GM19324 (cell line): ENCODE results near the gene P4HB.
"Not testable (repeated sequence)": the region's sequence is repeated elsewhere in the genome, so short reads cannot be mapped to it uniquely, and the experiment has no call there.

Experiments used
- ATAC-seq: cut with Tn5 transposase; IDR thresholded peaks from one replicate; pipeline ENCODE4 v1.9.1; 2021; ENCODE audit warnings: mild to moderate bottlenecking, moderate library complexity; ENCODE audit not compliant: unreplicated experiment, low FRiP score

The P4HB gene

DNA sequence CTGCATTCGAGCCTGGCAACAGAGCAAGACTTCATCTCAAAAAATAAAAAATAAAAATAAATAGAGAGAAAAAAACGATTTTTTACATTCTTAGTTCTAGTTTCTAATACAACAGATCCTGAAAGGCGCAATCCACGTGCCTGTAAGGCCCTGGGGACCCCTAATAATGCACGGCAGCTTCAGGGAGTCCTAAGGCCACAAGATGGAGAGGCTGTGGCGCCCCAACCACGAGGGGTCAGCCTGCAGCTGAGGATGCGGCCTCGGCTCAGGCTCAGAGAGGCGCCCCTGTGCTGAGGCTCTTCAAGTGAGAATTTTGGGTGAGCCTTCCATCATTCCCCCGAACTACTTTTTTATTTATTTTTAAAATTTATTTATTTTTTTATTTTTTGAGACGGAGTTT, 10.9 kb downstream of the P4HB start:
- ATAC-seq = no peak

DNA sequence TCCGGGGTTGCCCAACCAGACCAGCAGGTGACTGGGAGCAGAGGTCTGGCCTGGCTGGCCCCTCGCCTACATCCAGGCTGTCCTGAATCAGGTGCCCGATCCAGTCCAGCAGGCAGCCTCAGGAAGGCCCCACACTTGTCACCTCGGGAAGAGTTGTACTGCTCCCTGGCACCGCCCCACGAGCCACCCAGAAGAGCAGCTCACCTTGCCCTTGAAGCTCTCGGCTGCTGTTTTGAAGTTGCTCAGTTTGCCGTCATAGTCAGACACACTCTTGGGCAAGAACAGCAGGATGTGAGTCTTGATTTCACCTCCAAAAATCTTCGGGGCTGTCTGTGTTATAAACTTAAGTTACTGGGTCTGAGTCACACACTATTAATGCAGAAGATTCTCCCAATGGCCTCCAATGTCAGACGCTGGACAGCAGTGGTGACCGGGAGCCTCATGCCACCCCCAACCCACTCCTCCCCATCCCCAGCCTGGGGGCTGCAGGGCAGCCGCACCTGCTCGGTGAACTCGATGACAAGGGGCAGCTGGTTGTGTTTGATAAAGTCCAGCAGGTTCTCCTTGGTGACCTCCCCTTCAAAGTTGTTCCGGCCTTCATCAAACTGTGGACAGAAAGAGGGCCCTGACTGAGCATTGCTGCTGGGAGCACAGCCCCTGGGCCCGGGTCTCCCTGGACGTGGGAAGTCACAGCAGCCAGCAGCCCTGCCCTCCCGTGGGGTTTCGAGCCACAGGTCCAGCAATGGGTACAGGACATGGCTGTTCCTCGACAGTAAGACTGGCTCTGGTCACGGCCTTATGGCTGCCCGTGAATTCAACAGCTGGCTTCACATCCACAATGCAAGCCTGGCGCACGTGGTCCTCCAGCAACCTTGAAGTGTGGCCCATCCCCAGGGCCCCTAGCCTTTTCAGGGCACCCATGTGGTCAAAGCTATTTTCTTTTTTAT, 13.3 kb downstream of the P4HB start:
- no peak for ATAC-seq

- ATAC-seq = no peak
These were observed 14.2 kb downstream of the P4HB start for GRCh38 chr17:81845881-81846742.

GRCh38 chr17:81845361-81845760, 15.0 kb downstream of the P4HB start:
- no peak for ATAC-seq

GRCh38 chr17:81844887-81845286, 15.4 kb downstream of the P4HB start:
- ATAC-seq = no peak

- ATAC-seq = no peak
These were observed 15.9 kb downstream of the P4HB start for GRCh38 chr17:81844327-81844851.

DNA sequence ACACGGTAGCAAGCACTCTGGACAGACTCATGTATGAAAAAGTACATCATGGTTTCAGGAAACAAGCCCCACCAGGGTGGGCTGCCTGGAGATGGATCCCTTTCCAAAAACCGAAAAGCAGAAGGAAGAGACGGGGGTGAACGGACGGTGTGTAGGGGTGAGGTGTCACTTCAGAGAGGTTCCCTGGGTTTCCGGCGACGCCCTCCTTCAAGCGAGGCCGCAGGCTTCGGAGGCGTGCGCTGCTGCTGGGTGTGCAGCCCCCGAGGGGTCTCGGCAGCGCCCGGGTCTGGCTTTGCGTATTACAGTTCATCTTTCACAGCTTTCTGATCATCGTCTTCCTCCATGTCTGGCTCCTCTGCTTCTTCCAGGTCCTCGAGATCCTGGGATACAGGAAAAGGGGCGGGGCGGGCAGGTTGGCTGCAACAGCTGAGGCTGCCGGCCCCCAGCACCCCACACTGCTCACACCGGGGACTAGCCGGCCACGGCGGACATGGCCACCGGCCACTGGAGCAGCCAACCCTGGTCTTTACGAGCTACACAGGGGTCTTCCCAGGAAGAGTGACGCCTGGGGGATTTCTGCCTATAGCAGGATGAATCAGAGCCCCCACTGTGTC, 16.5 kb downstream of the P4HB start:
- no peak for ATAC-seq

- no peak for ATAC-seq
These were observed 17.4 kb downstream of the P4HB start for GRCh38 chr17:81842725-81843504.

GRCh38 chr17:81842378-81842724, 18.0 kb downstream of the P4HB start:
- no peak for ATAC-seq

GRCh38 chr17:81841866-81842265, 18.5 kb downstream of the P4HB start:
- ATAC-seq = no peak

DNA sequence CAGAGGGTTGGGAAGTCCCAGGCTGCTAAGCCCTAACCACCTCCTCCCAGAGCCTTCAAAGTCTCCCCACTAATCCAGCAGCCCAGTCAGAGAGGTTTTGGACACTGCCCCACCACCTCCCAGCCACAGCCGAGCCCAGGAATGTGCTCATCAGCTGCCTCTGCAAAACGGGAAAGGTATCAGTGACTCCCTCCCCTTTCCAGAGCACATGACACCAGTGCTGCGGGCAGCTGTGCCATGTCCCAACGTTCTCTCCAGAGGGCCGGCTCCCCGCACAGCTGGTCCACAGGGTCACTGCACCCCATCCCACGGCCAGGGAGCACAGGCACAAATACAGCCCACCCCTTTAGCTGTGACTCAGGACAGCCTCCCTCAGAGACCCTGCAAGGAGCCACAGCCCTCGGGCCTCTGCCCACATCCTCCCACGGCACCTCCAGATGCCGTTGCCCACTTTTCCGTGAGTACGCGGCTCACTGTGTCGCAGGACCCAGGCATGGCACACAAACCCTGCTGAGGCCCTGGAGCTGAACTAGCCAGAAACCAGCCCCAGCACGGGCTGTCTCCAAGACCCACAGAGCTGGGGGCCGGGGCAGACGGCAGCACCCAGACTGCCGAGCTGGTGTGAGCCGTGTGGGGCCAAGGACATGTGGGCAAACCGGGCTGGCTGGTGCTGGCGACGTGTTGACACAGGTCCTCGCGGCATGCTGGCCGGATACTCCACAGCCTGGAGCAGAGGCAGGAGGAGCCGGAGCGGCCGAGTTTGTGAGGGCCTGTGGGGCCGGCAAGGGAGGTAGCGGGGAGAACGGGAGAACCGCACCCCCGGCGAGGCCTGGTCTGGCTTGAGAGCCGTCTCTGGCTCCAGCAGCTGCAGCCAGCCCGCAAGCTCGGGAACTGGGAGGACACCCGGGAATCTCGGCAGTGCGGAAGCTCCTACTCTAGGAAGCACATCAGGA, 19.2 kb downstream of the P4HB start:
- no peak for ATAC-seq

- ATAC-seq = not testable (repeated sequence)
These were observed 20.3 kb downstream of the P4HB start for GRCh38 chr17:81840059-81840458.

GRCh38 chr17:81839301-81839700, 21.0 kb downstream of the P4HB start:
- ATAC-seq = no peak

DNA sequence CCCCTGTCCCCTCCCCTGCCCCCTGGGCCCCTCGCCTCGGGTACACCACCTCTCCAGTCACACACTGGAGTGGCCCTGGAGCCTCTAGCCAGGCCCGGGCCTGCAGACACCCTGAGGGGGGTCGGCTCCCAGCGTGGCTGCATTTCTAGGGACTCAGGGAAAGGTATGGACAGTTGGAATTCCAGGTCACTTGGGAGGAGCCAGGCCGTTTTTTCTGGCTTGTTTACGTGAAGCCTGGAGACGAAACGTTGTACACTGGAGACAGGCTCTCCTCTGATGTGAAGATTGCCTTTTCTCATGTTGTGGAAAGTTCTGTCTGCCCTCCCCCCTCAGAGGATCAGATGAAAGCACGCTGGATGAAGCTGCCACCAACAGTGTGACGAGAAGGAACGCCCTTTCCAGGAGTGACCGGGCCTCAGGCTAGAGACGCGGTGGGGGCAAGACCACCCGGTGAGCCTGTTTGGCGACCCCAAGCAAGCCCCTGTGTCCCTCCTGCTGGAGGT, 21.5 kb downstream of the P4HB start:
- no peak for ATAC-seq

DNA sequence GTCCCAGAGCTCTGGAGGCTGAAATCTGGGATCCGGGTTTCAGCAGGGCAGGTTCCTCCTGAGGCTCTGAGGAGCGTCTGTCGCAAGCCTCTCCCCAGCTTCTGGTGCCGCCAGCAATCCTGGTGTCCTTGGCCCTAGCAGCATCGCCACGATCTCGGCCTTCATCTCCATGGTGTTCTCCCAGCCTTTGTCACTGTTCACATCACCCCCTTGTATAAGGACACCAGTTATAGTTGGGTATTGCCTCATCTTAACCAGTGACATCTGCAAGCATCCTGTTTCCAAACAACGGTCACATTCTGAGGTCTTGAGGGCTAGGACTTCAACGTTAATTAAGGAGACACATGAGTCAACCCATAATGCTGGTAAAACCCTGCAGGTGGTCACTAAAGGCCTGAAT, 22.7 kb downstream of the P4HB start:
- ATAC-seq = no peak

DNA sequence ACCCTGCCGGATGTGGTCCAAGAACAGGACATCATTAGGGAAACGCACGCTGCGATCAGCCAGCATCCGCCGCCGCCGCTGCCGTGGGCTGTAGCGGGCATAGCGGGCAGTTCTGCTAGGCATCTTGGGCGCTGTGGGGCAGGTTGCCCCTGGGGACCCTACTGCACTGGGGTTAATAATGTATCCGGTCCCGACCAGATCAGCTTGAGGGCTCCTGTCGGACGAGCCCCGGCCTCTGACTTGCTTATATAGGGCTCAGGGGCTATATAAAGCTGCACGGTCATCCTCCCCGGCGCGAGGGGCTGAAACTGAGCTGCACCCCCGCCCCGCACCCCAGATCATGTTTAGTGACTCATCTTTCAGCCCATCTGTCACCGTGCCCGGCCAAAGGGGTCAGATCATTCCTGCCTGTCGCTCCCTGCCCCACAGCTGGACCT, 25.5 kb downstream of the P4HB start, which contains the start of gene PPP1R27:
PPP1R27 (minus strand) TSS at position 220 of the 437 bp plus-strand sequence; CDS start at position 123, 97 bp downstream.
- no peak for ATAC-seq

DNA sequence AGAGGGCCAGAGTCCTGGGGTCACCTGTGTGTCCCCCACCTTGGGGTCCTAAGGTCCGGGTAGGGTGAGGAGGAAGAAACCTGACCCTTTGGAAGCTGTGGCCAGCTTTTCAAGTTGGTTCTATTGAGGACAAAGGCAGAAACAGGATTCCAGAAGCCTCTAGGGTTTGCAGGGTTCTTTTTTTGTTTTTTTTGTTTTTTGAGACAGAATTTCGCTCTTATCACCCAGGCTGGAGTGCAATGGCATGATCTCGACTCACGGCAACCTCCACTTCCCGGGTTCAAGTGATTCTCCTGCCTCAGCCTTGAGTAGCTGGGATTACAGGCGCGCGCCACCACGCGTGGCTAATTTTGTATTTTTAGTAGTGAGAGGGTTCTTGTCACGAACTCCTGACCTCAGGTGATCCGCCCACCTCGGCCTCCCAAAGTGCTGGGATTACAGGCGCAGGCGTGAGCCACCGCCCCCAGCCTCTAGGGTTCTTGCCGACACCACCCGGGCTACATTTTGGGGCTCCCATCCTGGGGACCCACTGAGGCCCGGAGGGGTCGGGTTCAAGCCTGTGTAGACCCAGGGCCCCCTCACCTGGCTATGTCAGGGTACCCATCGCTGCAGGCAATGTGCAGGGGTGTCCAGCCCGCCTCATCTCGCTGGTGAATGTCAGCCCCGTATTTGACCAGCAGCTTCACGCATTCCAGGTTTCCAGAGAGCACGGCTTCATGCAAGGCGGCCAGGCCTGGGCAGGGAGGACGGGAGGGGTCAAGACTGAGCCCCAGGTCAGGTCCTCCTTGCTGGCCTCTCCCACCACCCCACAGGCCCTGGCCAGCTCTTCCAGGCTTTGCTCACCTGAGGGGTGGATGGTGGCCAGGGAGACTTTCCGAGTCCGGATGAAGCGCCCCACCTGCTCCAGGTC, 26.2 kb downstream of the P4HB start:
- ATAC-seq = peak; percentile 1
